ENCODE data around the gene ABLIM1.
A peak's percentile ranks its signal among the peaks of the same experiment; 100 is the strongest.

The ABLIM1 gene

GRCh38 chr10:114489521-114490310 is 168.4 kb downstream of the ABLIM1 start:
- DNase-seq (ENCODE audit: low read depth), result no peak

- DNase-seq (ENCODE audit: low read depth), result no peak
These were observed 170.1 kb downstream of the ABLIM1 start for GRCh38 chr10:114487815-114488536.

GRCh38 chr10:114486938-114487814 is 170.9 kb downstream of the ABLIM1 start:
- no peak for DNase-seq (ENCODE audit: low read depth)

GRCh38 chr10:114485696-114486400 is 172.2 kb downstream of the ABLIM1 start:
- DNase-seq (ENCODE audit: low read depth), result no peak

GRCh38 chr10:114483575-114483974 is 174.5 kb downstream of the ABLIM1 start:
- DNase-seq (ENCODE audit: low read depth), result no peak

GRCh38 chr10:114482480-114483304 is 175.4 kb downstream of the ABLIM1 start:
- no peak for DNase-seq (ENCODE audit: low read depth)

- DNase-seq (ENCODE audit: low read depth), result no peak
These were observed 177.0 kb downstream of the ABLIM1 start for GRCh38 chr10:114481055-114481454.

- no peak for DNase-seq (ENCODE audit: low read depth)
These were observed 178.2 kb downstream of the ABLIM1 start for GRCh38 chr10:114479836-114480235.

- DNase-seq (ENCODE audit: low read depth), result no peak
These were observed 178.8 kb downstream of the ABLIM1 start for GRCh38 chr10:114479307-114479706.

GRCh38 chr10:114478281-114478680 is 179.8 kb downstream of the ABLIM1 start:
- no peak for DNase-seq (ENCODE audit: low read depth)

- no peak for DNase-seq (ENCODE audit: low read depth)
These were observed 180.8 kb downstream of the ABLIM1 start for GRCh38 chr10:114477285-114477684.

- DNase-seq (ENCODE audit: low read depth), result no peak
These were observed 183.1 kb downstream of the ABLIM1 start for GRCh38 chr10:114474989-114475388.

GRCh38 chr10:114473776-114474175 is 184.3 kb downstream of the ABLIM1 start:
- DNase-seq (ENCODE audit: low read depth), result no peak

- DNase-seq (ENCODE audit: low read depth), result no peak
These were observed 185.2 kb downstream of the ABLIM1 start for GRCh38 chr10:114472877-114473253.

GRCh38 chr10:114471906-114472876 is 185.9 kb downstream of the ABLIM1 start:
- no peak for DNase-seq (ENCODE audit: low read depth)

GRCh38 chr10:114470956-114471905 is 186.8 kb downstream of the ABLIM1 start:
- DNase-seq (ENCODE audit: low read depth), result peak; percentile 76

GRCh38 chr10:114470361-114470760 is 187.7 kb downstream of the ABLIM1 start:
- DNase-seq (ENCODE audit: low read depth), result no peak

GRCh38 chr10:114458955-114459354 is 199.1 kb downstream of the ABLIM1 start:
- peak; percentile 41 for DNase-seq (ENCODE audit: low read depth)
